Skeletal muscle satellite cell (primary cell): ENCODE data around the gene LY6G6F.
A peak's percentile ranks its signal among the peaks of the same experiment; 100 is the strongest.

ENCODE experiments used
- H3K27me3 ChIP-seq: 2 replicates; pipeline ENCODE4 v1.7.0; 2013; ENCODE audit warnings: low read length; ENCODE audit not compliant: control insufficient read depth, insufficient read depth
- H3K36me3 ChIP-seq: 2 replicates; pipeline ENCODE4 v1.7.0; 2013; ENCODE audit warnings: mild to moderate bottlenecking, control low read depth, low read length; ENCODE audit not compliant: insufficient read depth
- H3K4me1 ChIP-seq: 2 replicates; pipeline ENCODE4 v1.7.0; 2013; ENCODE audit warnings: low read length; ENCODE audit not compliant: control insufficient read depth, insufficient read depth
- H3K4me2 ChIP-seq: 2 replicates; pipeline ENCODE4 v1.7.0; 2013; ENCODE audit warnings: mild to moderate bottlenecking, low read length
- H3K4me3 ChIP-seq: 2 replicates; pipeline ENCODE4 v1.7.0; 2013; ENCODE audit warnings: low read length
- H3K9ac ChIP-seq: 2 replicates; pipeline ENCODE4 v1.7.0; 2013; ENCODE audit warnings: mild to moderate bottlenecking, low read depth, low read length, moderate library complexity
- H3K9me3 ChIP-seq: replicated peaks from 2 replicates; pipeline ENCODE4 v1.7.0; 2013; ENCODE audit warnings: mild to moderate bottlenecking, control low read depth, low read length

Gene LY6G6F

GRCh38 chr6:31729979-31730630 is 23.4 kb downstream of the LY6G6F start:
- Histone ChIP-seq H3K9ac (peak overlapping the region; percentile 89), H3K36me3 (peaks cover 64% of the 10 kb centered on the region), H3K4me1 (peaks cover 28% of the 10 kb centered on the region), H3K27me3 (no peaks in the 10 kb centered on the region), H3K4me2 (peak overlapping the region; percentile 90), H3K4me3 (peak overlapping the region; percentile 79), H3K9me3 (no peaks in the 10 kb centered on the region)

GRCh38 chr6:31730631-31731086 is 24.0 kb downstream of the LY6G6F start:
- peak overlapping the region; percentile 79 for H3K4me3 ChIP-seq
- peaks cover 62% of the 10 kb centered on the region for H3K36me3 ChIP-seq
- peaks cover 28% of the 10 kb centered on the region for H3K4me1 ChIP-seq

DNA sequence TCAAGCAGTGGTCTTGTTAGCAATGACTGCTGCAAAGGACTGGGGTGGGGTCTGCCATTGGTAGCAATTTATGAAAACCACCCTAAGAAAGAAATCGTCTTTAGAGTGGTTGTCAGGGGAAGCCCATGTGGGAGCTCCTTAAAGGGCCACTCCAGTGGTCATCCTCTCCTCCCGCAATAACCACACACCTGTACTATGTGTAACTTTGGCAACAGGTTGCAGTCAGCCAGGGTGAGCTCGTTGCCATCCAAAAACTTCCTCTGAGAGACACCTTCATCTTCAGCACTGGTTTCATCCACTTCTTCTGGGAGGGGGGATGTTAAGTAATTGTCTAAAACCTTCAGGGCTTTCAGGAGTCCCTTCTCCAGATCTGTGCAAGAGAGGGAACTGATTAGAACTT is 25.4 kb downstream of the LY6G6F start:
- Histone ChIP-seq H3K9ac (no peak overlapping the region), H3K4me1 (peaks cover 35% of the 10 kb centered on the region), H3K4me3 (no peak overlapping the region), H3K36me3 (peaks cover 49% of the 10 kb centered on the region), H3K9me3 (no peaks in the 10 kb centered on the region), H3K4me2 (no peak overlapping the region), H3K27me3 (no peaks in the 10 kb centered on the region)

More at GRCh38 chr6:31730631-31731086, 24.0 kb downstream of the LY6G6F start:
- H3K27me3 ChIP-seq, result no peaks in the 10 kb centered on the region
- H3K9me3 ChIP-seq, result no peaks in the 10 kb centered on the region
- peak overlapping the region; percentile 90 for H3K4me2 ChIP-seq
- H3K9ac ChIP-seq, result peak overlapping the region; percentile 89

- no peaks in the 10 kb centered on the region for H3K9me3 ChIP-seq
- H3K4me3 ChIP-seq, result peak overlapping the region; percentile 86
- H3K4me1 ChIP-seq, result peaks cover 46% of the 10 kb centered on the region
- H3K36me3 ChIP-seq, result peaks cover 38% of the 10 kb centered on the region
- no peaks in the 10 kb centered on the region for H3K27me3 ChIP-seq
- H3K9ac ChIP-seq, result peak overlapping the region; percentile 96
- H3K4me2 ChIP-seq, result peak overlapping the region; percentile 92
These were observed 27.1 kb downstream of the LY6G6F start for GRCh38 chr6:31733734-31734133.

GRCh38 chr6:31734247-31734820 is 27.7 kb downstream of the LY6G6F start:
- no peaks in the 10 kb centered on the region for H3K9me3 ChIP-seq
- peak overlapping the region; percentile 92 for H3K4me2 ChIP-seq
- peaks cover 48% of the 10 kb centered on the region for H3K4me1 ChIP-seq
- peak overlapping the region; percentile 96 for H3K9ac ChIP-seq
- no peaks in the 10 kb centered on the region for H3K27me3 ChIP-seq
- peak overlapping the region; percentile 86 for H3K4me3 ChIP-seq
- H3K36me3 ChIP-seq, result peaks cover 38% of the 10 kb centered on the region

DNA sequence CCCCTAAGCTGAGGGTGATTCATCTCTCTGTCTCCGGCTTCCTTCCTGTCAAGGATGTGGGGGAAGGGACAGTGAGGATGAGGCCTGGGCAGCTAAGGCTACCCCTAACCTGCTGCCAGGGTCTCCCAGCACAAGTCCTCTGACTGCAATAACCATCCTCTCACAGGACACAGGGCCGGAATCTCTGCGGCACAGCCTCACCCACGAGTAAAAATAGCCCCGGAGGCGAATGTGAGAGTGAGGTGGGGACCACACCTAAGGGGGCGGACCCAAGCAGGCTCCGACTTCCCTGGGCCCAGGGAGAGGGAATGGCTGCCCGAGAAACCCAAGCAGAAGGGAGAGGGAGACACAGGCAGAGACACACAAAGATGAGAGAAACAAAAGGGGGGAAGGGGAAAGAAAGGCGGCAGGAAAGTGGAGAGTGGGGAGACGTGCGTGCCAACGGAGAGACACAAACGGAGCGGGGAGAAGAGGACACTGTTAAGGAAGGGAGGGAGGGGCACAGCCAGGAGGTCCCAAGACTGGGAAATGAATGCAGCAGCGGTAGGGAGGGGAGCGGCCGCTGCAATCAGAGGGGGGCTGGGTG is 28.2 kb downstream of the LY6G6F start:
- Histone ChIP-seq H3K4me2 (peak overlapping the region; percentile 92), H3K36me3 (peaks cover 38% of the 10 kb centered on the region), H3K9me3 (no peaks in the 10 kb centered on the region), H3K27me3 (no peaks in the 10 kb centered on the region), H3K9ac (peak overlapping the region; percentile 96), H3K4me1 (peaks cover 49% of the 10 kb centered on the region), H3K4me3 (peak overlapping the region; percentile 86)

DNA sequence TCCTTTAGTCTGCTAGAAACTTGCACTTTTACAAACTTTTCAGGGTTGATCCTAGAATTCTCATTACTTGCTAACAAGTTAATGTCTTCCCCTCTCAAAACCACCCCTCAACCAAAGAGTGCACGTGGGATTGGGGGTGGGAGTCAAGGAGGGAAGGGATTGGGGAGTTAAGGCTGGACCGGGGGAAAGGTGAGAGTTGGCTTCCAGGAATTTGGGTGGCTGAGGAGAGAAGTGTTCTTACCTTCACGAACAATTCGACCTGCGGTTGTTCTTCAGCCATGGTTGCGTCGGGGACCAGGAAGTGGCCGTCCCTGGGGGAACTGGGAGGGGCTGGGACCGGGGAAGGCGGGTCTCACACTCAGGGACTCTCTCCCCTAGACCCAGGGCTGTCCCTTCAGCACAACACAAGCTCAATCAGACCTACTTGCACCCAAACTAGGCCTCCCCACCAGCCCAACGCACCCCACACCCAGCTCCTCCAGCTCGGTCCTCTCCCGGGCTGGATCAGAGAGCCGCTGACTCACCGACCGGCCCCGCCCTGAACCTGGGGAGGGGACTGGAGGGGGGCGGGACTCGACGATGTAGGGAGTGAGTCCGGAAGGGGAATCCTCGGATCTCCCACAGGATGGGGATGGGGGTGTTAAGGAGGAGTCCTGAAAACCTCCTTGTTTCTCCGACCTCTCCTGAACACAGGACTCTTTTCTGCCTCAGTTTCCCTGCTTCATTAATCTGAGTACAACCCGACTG is 29.5 kb downstream of the LY6G6F start, which contains the start of gene CLIC1:
Gene CLIC1 (minus strand): TSS at position 510 of the 747 bp plus-strand sequence. CDS start 230 bp downstream, at position 280.
- H3K4me1 ChIP-seq, result peaks cover 42% of the 10 kb centered on the region
- H3K9ac ChIP-seq, result peak within 1 kb of the TSS; percentile 96
- peak within 1 kb of the TSS; percentile 92 for H3K4me2 ChIP-seq
- H3K36me3 ChIP-seq, result peaks cover 30% of the 10 kb centered on the region
- H3K27me3 ChIP-seq, result no peaks in the 10 kb centered on the region
- no peaks in the 10 kb centered on the region for H3K9me3 ChIP-seq
- peak within 1 kb of the TSS; percentile 86 for H3K4me3 ChIP-seq

- peak overlapping the region; percentile 96 for H3K9ac ChIP-seq
- H3K4me1 ChIP-seq, result peaks cover 42% of the 10 kb centered on the region
These were observed 30.2 kb downstream of the LY6G6F start for GRCh38 chr6:31736768-31737314.

GRCh38 chr6:31737315-31737990 is 30.8 kb downstream of the LY6G6F start:
- Histone ChIP-seq H3K4me3 (peak overlapping the region; percentile 51), H3K9me3 (no peaks in the 10 kb centered on the region), H3K36me3 (peaks cover 24% of the 10 kb centered on the region), H3K27me3 (no peaks in the 10 kb centered on the region), H3K4me2 (peak overlapping the region; percentile 78), H3K4me1 (peaks cover 42% of the 10 kb centered on the region), H3K9ac (peak overlapping the region; percentile 75)

More at GRCh38 chr6:31736768-31737314, 30.2 kb downstream of the LY6G6F start:
- Histone ChIP-seq H3K36me3 (peaks cover 27% of the 10 kb centered on the region), H3K27me3 (no peaks in the 10 kb centered on the region), H3K9me3 (no peaks in the 10 kb centered on the region), H3K4me2 (peak overlapping the region; percentile 92), H3K4me3 (peak overlapping the region; percentile 86)

- H3K4me1 ChIP-seq, result peaks cover 40% of the 10 kb centered on the region
- peak overlapping the region; percentile 75 for H3K9ac ChIP-seq
- H3K4me3 ChIP-seq, result peak overlapping the region; percentile 51
These were observed 31.6 kb downstream of the LY6G6F start for GRCh38 chr6:31737991-31738979.

More at GRCh38 chr6:31737991-31738979, 31.6 kb downstream of the LY6G6F start:
- Histone ChIP-seq H3K4me2 (peak overlapping the region; percentile 78), H3K9me3 (no peaks in the 10 kb centered on the region), H3K36me3 (peaks cover 21% of the 10 kb centered on the region), H3K27me3 (no peaks in the 10 kb centered on the region)
